GM03348 (cell line): ENCODE data around the gene NDUFV2.
"Not testable (repeated sequence)": the region's sequence is repeated elsewhere in the genome, so short reads cannot be mapped to it uniquely, and the experiment has no call there.

ENCODE experiments used
- DNase-seq: peaks from one replicate; pipeline ENCODE4 v3.0.0; 2012; ENCODE audit warnings: low spot score

The NDUFV2 gene

GRCh38 chr18:9102508-9103375, at the start of gene NDUFV2:
TSS of gene NDUFV2 (plus strand) at chr18:9102699. CDS start at chr18:9102744, 45 bp downstream.
- peak; percentile 99 for DNase-seq

- DNase-seq: no peak
Observed at GRCh38 chr18:9053814-9054213, 48.7 kb upstream of the NDUFV2 start.

DNA sequence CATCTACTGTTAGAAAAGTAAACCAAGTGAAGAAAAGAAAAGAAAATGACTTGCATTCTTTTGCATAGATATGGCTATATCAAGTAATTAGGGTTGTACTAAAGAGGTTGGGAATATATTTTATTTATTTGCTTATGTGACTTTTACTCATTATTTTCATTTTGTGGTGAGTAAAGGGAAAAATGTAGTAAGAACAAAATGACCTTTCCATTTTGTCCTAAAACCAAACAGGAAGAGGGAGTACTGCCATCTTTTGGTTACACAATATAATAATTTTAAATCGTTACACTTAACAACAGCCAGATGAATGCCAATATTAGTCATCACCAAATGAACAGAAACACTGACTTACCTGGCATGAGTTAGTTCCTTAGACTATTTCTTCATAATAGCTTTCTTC, 47.3 kb upstream of the NDUFV2 start:
- DNase-seq: peak; percentile 78

DNA sequence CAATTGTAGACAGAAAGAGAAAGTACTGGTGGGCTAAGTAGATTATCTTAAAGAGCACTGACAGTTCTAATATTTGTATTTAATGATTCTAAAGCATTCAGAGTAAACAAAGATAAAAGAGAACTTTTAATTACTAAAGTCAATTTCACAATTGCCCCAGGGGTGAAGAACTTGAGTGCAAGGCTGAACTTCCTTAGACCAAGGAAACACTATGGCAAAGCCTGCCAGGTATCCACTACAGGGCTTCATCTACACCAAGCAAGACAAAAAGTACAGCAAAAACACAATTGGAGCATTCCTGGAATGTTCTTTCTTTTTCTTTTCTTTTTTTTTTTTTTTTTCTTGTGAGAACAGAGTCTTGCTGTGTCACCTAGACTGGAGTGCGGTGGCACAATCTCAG, 46.9 kb upstream of the NDUFV2 start:
- no peak for DNase-seq

DNA sequence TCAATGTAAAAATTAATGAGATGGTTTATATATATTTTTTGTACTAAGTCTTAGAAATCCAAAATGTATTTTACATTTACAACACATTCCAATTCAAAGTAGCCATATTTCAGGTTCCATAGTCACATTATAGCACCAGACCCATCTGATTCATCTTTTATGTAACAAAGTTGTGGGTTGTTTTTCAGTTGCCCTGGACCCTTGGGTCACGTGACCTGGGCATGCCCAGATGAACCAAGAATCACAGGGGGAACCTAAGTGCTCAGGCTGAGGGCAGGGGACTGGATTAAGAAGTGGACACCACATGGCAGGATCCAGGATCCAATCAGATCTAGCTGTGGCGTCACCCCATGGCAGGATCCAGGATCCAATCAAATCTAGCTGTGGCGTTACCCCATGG, 44.9 kb upstream of the NDUFV2 start:
- no peak for DNase-seq

DNA sequence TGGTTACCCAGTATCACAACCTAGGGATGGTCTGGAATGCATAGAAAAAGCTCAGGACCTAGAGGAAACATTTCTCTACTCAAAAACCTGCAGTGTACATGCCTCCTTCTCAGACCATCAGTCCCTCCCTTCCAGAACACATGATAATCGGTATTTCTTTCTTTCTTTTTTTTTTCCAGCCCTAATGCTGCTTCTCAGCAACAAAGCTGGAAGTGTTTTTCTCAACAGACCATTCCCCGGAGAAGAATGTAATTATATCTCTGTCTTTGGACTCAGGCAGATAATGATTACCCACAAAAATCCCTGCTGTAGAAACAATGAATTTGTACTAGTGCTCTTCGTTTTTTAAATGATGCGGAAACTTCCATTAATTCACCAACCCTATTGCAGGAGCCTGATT, 44.1 kb upstream of the NDUFV2 start:
- peak; percentile 39 for DNase-seq

DNA sequence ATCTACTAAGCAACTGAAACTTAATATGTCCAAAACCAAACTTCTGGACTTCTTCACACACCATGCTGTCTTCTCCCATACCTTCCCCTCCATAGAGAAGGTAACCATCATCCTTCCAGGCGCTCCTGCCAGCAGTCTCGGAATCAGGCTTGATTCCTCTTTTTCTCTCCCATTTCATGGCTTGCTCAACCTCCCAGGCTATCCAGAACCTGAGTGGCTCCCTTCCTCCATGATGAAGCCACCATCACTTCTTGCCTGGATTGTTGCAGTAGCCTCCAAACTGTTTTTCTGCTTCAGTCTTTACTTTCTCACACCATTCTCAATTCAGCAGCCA, 40.1 kb upstream of the NDUFV2 start:
- DNase-seq: no peak

DNA sequence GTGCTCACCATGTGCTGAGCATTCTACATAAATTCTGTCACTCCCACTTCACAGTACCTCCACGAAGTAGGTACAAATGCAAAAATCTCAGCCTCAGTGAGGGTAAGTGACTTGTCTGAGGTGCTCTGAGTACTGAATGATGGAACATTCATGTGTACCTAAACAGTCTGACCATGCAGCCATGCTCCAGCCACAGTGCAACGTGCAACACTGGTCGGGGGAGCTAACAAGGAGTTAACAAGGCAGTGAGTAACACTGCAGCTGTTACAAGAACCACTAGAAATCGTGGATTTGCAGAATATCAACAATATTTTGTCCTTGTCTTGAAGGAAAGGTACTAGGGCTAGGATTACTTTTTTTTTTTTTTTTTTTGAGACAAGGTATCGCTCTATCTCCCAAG, 36.6 kb upstream of the NDUFV2 start:
- no peak for DNase-seq

DNA sequence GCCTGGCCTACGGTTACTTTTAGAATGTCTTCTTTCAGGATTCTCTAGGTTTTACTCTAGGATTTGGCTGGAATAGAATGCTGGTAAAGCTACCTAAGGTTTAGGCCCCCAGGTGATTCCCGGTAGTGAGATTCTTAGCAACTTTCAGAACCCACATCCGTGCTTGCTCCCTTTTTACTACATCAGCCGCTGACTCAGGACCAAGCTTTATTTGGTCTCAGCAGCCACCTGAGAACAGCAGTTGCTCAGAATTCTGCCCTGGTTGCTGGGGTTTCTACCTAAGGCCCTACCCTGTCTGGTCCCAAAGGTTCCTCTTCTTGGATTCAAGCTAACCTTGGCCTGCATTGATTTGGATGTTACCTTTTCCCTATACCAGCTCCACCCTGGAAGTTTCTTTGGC, 36.1 kb upstream of the NDUFV2 start:
- no peak for DNase-seq

DNA sequence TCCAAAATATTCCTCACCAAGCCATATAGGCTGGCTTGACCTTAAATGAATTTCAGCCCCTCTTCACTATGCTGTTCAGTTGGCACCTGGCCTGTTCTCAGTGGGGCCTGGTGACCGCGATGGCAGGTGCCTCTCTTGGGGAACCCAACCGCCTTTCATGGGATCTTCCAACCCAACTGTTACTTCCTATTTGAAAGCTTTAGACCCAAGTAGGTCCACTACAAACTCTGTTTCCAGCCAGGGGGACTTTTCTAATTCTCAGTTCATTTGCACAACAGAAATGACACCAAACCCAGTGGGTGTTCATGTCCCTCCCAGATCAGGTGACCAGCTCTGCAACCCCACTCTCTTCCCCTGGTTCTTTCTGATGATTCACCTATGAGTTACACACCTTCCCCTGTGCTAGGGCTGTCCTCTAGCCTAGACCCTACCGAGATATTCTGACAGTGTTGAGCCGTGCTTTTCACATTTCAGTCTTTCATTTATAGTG, 35.6 kb upstream of the NDUFV2 start:
- no peak for DNase-seq

DNA sequence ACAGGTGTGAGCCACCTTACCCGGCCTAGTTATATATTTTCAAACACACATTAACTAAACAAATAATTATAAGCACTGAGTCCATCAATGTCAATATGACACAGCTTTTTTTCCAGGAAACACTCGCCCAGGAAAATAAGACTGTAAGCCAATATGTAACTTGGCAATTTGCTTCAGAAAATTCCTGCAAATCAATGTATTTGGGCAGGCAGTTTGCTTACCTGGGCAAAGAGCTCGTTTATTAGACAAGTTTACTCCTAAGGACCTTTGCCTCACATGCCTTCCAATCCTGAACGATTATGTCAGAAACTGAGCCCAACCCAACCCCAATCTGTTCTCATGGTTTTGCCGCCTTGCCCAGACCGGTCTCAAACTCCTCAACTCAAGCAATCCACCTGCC, 34.7 kb upstream of the NDUFV2 start:
- DNase-seq: no peak

DNA sequence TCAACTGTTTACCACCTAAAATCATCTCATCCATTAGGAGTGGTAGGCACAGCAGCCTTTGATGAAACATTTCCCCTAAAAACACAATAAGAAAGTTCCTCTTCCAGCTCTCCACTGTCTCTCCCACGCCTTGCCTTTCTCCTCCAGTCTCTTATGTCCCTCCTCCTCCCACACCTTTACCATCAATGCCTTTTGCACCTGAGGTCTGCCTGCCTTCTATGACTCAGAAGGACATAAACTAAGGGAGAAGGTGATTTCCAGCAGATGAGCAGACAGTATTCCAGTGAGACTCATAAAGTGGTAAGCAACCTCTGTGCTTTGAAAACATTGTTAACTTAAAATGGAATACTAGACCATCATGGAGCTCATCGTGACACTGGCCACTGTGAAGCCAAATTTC, 34.2 kb upstream of the NDUFV2 start:
- no peak for DNase-seq

- no peak for DNase-seq
Observed at GRCh38 chr18:9069601-9070000, 32.9 kb upstream of the NDUFV2 start.

GRCh38 chr18:9070212-9070611, 32.3 kb upstream of the NDUFV2 start:
- DNase-seq: no peak

DNA sequence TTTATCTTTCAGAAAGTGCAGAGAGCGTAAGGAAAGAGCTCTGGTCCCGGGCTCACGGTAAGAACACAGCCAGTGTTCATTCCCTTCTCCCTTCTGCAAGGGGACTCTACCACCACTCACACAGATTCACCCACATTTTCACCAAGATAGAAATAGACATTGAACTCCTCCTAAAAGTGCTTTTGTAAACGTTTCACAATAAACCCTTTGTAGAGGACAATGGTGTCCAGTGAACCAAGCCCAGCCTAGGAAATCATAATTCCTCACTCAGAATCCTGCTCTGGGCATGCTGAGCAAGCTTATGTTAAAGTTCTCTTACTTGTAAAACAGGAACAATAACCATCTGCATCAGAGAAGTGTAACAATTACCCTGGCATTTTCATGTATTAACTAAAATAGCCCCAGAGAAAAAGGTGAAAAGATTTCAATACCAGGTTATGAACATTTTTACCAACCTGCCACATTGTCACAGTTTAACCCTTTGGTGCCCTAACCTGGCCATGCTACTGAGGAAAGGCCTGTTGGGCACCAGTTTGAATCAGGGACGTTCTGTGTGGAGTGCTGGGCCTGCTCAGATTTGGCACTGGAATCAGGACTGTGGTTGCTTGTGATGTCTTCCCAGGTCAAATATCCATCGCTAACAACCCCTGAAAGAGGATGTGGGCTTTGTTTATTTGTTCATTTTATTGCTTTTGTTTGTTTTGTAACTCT, 22.5 kb upstream of the NDUFV2 start:
- no peak for DNase-seq

DNA sequence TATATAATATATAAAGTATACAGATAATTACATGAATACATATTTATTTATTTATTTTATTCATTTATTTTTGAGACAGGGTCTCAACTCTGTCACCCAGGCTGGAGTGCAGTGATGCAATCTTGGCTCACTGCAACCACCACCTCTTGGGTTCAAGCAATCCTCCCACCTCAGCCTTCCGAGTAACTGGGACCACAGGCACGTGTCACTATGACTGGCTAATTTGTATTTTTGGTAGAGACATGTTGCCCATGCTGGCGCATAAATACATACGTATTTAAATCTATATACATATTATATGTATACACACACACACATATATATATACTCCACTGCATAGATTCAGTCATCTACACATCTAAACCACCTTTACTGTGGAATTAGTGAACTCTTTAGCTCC, 20.6 kb upstream of the NDUFV2 start:
- DNase-seq: no peak

DNA sequence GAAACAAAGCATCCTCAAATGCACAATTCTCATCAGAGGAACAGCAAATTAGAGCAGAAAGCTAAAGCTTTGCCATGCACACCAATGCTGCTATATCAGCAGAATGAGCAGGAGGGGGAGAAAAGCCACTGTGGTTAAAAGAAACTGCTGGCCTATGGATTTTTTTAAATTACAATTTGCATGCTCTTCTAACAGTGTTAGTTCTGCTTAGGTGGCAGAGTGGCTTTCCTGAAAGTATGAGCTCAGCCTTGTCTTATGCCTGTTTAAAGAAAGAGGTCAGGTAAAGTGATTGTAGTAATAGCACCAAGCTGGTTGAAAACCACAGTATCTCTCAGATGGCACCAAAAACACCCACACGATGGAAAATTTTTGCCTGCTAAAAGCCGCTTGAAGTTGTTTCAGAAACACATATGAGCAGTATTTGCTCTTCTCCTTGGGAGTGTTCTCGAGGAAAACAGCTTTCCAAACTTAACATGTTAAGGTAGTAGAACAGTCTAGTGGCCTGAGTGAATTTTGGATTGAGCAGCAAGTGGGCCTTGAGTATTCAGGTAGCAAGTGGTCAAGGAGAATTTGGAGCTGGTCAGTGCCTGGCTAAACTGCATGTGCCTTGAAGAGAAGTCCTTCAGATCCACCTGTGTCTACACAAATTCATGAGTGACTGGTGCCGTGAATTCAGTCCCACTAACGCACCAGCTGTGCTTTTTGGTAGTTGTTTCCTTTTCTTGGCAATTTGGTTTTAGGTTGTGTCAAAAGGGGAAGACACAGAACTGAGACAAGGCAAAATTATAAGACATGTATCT, 19.6 kb upstream of the NDUFV2 start:
- no peak for DNase-seq

DNA sequence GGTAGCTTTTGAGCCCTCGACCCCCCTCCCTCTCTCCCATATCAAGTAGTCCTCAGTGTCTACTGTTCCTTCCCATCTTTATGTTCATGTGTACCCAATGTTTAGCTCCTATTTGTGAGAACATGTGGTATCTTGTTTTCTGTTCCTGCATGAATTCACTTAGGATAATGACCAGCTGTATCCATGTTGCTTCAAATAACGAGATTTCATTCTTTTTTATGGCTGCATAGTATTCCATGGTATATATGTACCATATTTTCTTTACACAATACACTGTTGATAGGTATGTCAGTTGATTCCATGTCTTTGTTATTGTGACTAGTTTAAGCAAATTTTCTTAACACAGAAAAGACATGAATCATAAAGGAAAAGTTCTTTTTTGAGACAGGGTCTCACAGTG, 16.5 kb upstream of the NDUFV2 start:
- no peak for DNase-seq

- no peak for DNase-seq
Observed at GRCh38 chr18:9086624-9087023, 15.9 kb upstream of the NDUFV2 start.

- no peak for DNase-seq
Observed at GRCh38 chr18:9087144-9087543, 15.4 kb upstream of the NDUFV2 start.

DNA sequence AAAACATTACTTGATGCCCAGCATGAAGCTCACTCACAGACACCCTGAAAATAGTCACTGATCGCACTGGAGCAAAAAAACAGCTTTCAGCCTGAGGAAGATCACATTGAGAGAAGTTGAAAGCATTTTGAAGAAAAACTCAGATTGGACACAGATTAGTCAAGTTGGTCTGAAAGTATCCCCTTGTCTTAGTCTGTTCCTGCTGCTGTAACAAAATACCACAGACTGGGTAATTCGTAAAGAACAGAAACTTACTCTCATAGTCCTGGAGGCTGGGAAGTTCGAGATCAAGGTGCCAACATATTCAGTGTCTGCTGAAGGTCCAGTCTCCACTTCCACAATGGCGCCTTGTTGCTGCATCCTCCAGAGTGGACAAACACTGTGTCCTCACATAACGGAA, 14.2 kb upstream of the NDUFV2 start:
- DNase-seq: no peak

GRCh38 chr18:9088727-9089126, 13.8 kb upstream of the NDUFV2 start:
- DNase-seq: not testable (repeated sequence)

DNA sequence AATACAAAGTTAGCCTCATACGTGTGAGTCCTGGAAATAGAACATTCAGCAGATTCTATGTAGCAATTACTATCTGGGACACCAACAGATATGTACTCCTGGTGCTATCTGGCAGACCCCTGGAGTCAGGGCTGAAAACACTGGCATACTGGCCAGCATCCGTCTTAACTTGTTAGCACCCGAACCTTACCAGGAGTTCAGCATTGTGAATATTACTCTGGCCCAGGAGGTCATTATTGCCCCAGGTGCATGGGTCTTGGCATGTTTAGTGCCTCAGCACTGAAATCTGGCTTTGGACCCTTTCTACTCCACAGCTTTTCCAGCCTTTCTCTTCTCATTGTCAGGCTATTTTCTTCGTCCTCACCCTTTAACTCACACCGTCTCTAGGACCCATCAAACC, 11.9 kb upstream of the NDUFV2 start:
- no peak for DNase-seq
